MM.1S (cell line): ENCODE data around the gene VTN.

Experiments used
- DNase-seq: peaks from one replicate; pipeline ENCODE4 v3.0.0-alpha.2; 2015
- H2AFZ ChIP-seq: fragments of 300-600 bp; sonication (generic); 2 replicates; pipeline ENCODE4 v1.6.0; 2016; ENCODE audit warnings: antibody characterized with exemption, low read length
- H3F3A ChIP-seq: fragments of 300-600 bp; sonication (generic); 2 replicates; pipeline ENCODE4 v1.6.1; 2016; ENCODE audit warnings: mild to moderate bottlenecking, antibody characterized with exemption, low read length, moderate library complexity, mixed read lengths; ENCODE audit not compliant: insufficient read depth
- H3K27ac ChIP-seq: fragments of 300-600 bp; sonication (generic); 2 replicates; pipeline ENCODE4 v1.5.1; 2016; ENCODE audit warnings: mild to moderate bottlenecking, low read length
- H3K27me3 ChIP-seq: fragments of 300-600 bp; sonication (generic); replicated peaks from 2 replicates; pipeline ENCODE4 v1.6.0; 2016; ENCODE audit warnings: low read length; ENCODE audit not compliant: insufficient read depth
- H3K36me3 ChIP-seq: fragments of 300-600 bp; sonication (generic); replicated peaks from 2 replicates; pipeline ENCODE4 v1.6.1; 2016; ENCODE audit warnings: mild to moderate bottlenecking, low read length, mixed read lengths; ENCODE audit not compliant: insufficient read depth
- H3K4me1 ChIP-seq: fragments of 300-600 bp; sonication (generic); 2 replicates; pipeline ENCODE4 v1.6.1; 2016; ENCODE audit warnings: low read length, mixed read lengths
- H3K4me2 ChIP-seq: fragments of 300-600 bp; sonication (generic); 2 replicates; pipeline ENCODE4 v1.6.0; 2016; ENCODE audit warnings: low read depth, low read length
- H3K4me3 ChIP-seq: fragments of 300-600 bp; sonication (generic); 2 replicates; pipeline ENCODE4 v1.5.1; 2016; ENCODE audit warnings: low read length, mixed read lengths
- H3K79me2 ChIP-seq: fragments of 300-600 bp; sonication (generic); 2 replicates; pipeline ENCODE4 v1.6.1; 2016; ENCODE audit warnings: mixed run types, low read length, mixed read lengths
- H3K9ac ChIP-seq: fragments of 300-600 bp; sonication (generic); 2 replicates; pipeline ENCODE4 v1.6.1; 2016; ENCODE audit warnings: low read length, mixed read lengths
- H3K9me2 ChIP-seq: fragments of 300-600 bp; sonication (generic); replicated peaks from 2 replicates; pipeline ENCODE4 v1.6.1; 2016; ENCODE audit warnings: mild to moderate bottlenecking, low read length, mixed read lengths; ENCODE audit not compliant: insufficient read depth
- H3K9me3 ChIP-seq: fragments of 300-600 bp; sonication (generic); replicated peaks from 2 replicates; pipeline ENCODE4 v1.6.1; 2016; ENCODE audit warnings: mild to moderate bottlenecking, low read length, mixed read lengths; ENCODE audit not compliant: insufficient read depth
- H4K20me1 ChIP-seq: fragments of 300-600 bp; sonication (generic); 2 replicates; pipeline ENCODE4 v1.6.1; 2016; ENCODE audit warnings: mild to moderate bottlenecking, low read length, moderate library complexity, mixed read lengths; ENCODE audit not compliant: insufficient read depth
- EZH2 ChIP-seq: fragments of 300-600 bp; sonication (generic); optimal IDR thresholded peaks from 2 replicates; pipeline ENCODE3; 2017; ENCODE audit warnings: low read depth, mild to moderate bottlenecking, antibody characterized with exemption, low read length, mixed read lengths
- EZH2phosphoT487 ChIP-seq: fragments of 300-600 bp; sonication (generic); IDR thresholded peaks from 2 replicates; pipeline ENCODE4 v1.6.1; 2018; ENCODE audit warnings: antibody characterized with exemption, low read length
- TF ChIP-seq, protein P1 (sequence below): fragments of 300-600 bp; sonication (generic); IDR thresholded peaks from 2 replicates; pipeline ENCODE4 v1.5.1; 2016; ENCODE audit warnings: antibody characterized with exemption, low read length, mixed read lengths

Gene VTN

GRCh38 chr17:28348979-28349378, 21.1 kb downstream of the VTN start:
- no peak for DNase-seq
- TF ChIP-seq EZH2phosphoT487 (no peak), EZH2 (no peak)
- TF ChIP-seq, protein P1, sequence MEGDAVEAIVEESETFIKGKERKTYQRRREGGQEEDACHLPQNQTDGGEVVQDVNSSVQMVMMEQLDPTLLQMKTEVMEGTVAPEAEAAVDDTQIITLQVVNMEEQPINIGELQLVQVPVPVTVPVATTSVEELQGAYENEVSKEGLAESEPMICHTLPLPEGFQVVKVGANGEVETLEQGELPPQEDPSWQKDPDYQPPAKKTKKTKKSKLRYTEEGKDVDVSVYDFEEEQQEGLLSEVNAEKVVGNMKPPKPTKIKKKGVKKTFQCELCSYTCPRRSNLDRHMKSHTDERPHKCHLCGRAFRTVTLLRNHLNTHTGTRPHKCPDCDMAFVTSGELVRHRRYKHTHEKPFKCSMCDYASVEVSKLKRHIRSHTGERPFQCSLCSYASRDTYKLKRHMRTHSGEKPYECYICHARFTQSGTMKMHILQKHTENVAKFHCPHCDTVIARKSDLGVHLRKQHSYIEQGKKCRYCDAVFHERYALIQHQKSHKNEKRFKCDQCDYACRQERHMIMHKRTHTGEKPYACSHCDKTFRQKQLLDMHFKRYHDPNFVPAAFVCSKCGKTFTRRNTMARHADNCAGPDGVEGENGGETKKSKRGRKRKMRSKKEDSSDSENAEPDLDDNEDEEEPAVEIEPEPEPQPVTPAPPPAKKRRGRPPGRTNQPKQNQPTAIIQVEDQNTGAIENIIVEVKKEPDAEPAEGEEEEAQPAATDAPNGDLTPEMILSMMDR = no peak
- no peak overlapping the region for H3K27ac ChIP-seq
- H3K4me1 ChIP-seq = peaks cover 14% of the 10 kb centered on the region
- H3K9ac ChIP-seq = no peak overlapping the region
- no peaks in the 10 kb centered on the region for H3K9me3 ChIP-seq
- no peaks in the 10 kb centered on the region for H3K9me2 ChIP-seq
- H2AFZ ChIP-seq = no peak overlapping the region
- H3K79me2 ChIP-seq = no peaks in the 10 kb centered on the region
- no peak overlapping the region for H3K4me2 ChIP-seq
- H3K4me3 ChIP-seq = no peak overlapping the region
- H3K36me3 ChIP-seq = peaks cover 17% of the 10 kb centered on the region
- H3F3A ChIP-seq = peaks cover 9% of the 10 kb centered on the region
- H4K20me1 ChIP-seq = no peaks in the 10 kb centered on the region
- no peaks in the 10 kb centered on the region for H3K27me3 ChIP-seq

GRCh38 chr17:28347261-28347891, 22.7 kb downstream of the VTN start:
- H2AFZ ChIP-seq = no peak overlapping the region
- DNase-seq = no peak
- H3K27ac ChIP-seq = no peak overlapping the region
- no peaks in the 10 kb centered on the region for H4K20me1 ChIP-seq
- no peak overlapping the region for H3K4me3 ChIP-seq
- H3K4me2 ChIP-seq = no peak overlapping the region
- H3K9me2 ChIP-seq = no peaks in the 10 kb centered on the region
- H3K9ac ChIP-seq = no peak overlapping the region
- H3K36me3 ChIP-seq = peaks cover 17% of the 10 kb centered on the region
- H3K79me2 ChIP-seq = no peaks in the 10 kb centered on the region
- TF ChIP-seq EZH2 (no peak), EZH2phosphoT487 (no peak)
- TF ChIP-seq, protein P1 = no peak
- H3K4me1 ChIP-seq = peaks cover 26% of the 10 kb centered on the region
- H3K9me3 ChIP-seq = no peaks in the 10 kb centered on the region
- no peaks in the 10 kb centered on the region for H3K27me3 ChIP-seq
- H3F3A ChIP-seq = peaks cover 22% of the 10 kb centered on the region

DNA sequence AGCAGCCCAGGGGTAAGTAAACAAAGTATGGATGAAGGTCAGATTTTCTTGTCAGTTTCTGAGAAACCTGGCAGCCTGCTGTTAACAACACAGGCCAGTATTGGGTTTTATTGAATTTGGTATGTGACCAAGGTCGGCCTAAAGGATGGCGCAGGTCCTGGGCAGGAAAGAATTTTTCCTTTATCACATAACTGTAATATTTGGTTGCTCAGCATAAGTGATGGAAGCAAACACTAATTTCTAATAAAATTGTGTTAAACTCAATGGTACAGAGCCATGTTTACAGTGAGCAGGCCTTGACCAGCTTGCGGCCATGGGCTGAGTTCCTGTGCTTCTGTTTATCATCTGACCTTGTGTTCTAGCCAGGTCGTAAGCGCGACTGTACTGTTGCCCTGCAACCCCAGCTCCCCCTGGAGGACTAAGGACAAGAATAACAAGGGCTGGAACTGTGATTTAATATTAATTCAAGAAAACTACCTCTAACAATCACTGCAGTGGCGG, 23.3 kb downstream of the VTN start:
- Histone ChIP-seq H3K4me1 (peaks cover 26% of the 10 kb centered on the region), H3K9me3 (no peaks in the 10 kb centered on the region), H3K4me2 (no peak overlapping the region), H3K79me2 (no peaks in the 10 kb centered on the region), H3K9ac (no peak overlapping the region), H3K36me3 (peaks cover 15% of the 10 kb centered on the region), H4K20me1 (no peaks in the 10 kb centered on the region), H3K4me3 (no peak overlapping the region), H2AFZ (no peak overlapping the region), H3K27ac (no peak overlapping the region), H3K9me2 (no peaks in the 10 kb centered on the region), H3F3A (peaks cover 22% of the 10 kb centered on the region), H3K27me3 (no peaks in the 10 kb centered on the region)
- TF ChIP-seq EZH2 (no peak), EZH2phosphoT487 (no peak)
- TF ChIP-seq, protein P1 = 0 out of 2 replicates have a peak, but pooled peaks have one; percentile 8
- DNase-seq = no peak
